Fibroblast of the aortic adventitia (primary cell): ENCODE measurements around the gene NUP210L. TPM values are rescaled to one million over a fixed set of nuclear protein-coding genes. Genes with fewer than 3 reads are reported as not detected.

Source experiments
- DNase-seq: peaks from one replicate; pipeline ENCODE4 v3.0.0-alpha.2; 2010; ENCODE audit warnings: low read depth
- H3K4me3 ChIP-seq: 2 replicates; pipeline ENCODE4 v1.5.1; 2011; ENCODE audit warnings: low read depth, mild to moderate bottlenecking, control low read depth, low read length, moderate library complexity
- total RNA-seq: library from RNA; depleted of rRNA; stranded (reverse); fragments of >200 nt; gene quantifications from 2 replicates; pipeline ENCODE4 v1.2.3, GENCODE V29; 2012; ENCODE audit warnings: low replicate concordance
- TF ChIP-seq, protein P1 (sequence below): IDR thresholded peaks from 2 replicates; pipeline ENCODE4 v1.5.1; 2011; ENCODE audit warnings: mild to moderate bottlenecking, low read length, control low read depth, inconsistent platforms; ENCODE audit not compliant: insufficient read depth

NUP210L gene
- total RNA-seq, 1 donor: 0.09 TPM

GRCh38 chr1:153976819-153977249 lies 178.0 kb downstream of the NUP210L start:
- H3K4me3 ChIP-seq: peak overlapping the region; percentile 98
- TF ChIP-seq, protein P1, sequence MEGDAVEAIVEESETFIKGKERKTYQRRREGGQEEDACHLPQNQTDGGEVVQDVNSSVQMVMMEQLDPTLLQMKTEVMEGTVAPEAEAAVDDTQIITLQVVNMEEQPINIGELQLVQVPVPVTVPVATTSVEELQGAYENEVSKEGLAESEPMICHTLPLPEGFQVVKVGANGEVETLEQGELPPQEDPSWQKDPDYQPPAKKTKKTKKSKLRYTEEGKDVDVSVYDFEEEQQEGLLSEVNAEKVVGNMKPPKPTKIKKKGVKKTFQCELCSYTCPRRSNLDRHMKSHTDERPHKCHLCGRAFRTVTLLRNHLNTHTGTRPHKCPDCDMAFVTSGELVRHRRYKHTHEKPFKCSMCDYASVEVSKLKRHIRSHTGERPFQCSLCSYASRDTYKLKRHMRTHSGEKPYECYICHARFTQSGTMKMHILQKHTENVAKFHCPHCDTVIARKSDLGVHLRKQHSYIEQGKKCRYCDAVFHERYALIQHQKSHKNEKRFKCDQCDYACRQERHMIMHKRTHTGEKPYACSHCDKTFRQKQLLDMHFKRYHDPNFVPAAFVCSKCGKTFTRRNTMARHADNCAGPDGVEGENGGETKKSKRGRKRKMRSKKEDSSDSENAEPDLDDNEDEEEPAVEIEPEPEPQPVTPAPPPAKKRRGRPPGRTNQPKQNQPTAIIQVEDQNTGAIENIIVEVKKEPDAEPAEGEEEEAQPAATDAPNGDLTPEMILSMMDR: no peak
- no peak for DNase-seq

DNA sequence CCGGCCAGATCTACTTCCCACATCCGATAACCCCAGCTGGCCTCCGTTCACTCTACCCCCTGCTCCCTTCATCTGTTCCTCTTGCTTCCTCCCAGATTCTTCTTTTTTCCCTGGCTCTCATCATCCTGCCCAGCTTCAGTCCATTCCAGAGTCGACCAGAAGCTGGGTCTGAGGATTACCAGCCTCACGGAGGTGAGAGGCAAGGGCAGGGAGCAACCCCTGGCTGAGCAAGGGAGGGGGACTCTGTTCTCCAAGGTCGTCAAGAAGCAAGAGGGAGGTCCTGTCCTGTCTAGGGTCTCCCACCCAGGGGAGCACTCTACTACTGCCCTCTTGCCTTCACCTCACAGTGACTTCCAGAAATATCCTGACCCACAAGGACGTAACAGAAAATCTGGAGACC lies 181.3 kb downstream of the NUP210L start:
- DNase-seq: no peak
- TF ChIP-seq, protein P1: no peak
- no peak overlapping the region for H3K4me3 ChIP-seq

- no peak for DNase-seq
- TF ChIP-seq, protein P1: no peak
- no peak overlapping the region for H3K4me3 ChIP-seq
Measured at GRCh38 chr1:153973071-153973470, 181.8 kb downstream of the NUP210L start.

- DNase-seq: no peak
- TF ChIP-seq, protein P1: no peak
- no peak overlapping the region for H3K4me3 ChIP-seq
Measured at GRCh38 chr1:153970346-153970745, 184.5 kb downstream of the NUP210L start.

GRCh38 chr1:153968972-153969371 lies 185.9 kb downstream of the NUP210L start:
- TF ChIP-seq, protein P1: no peak
- H3K4me3 ChIP-seq: no peak overlapping the region
- no peak for DNase-seq

GRCh38 chr1:153968408-153968807 lies 186.5 kb downstream of the NUP210L start:
- TF ChIP-seq, protein P1: no peak
- H3K4me3 ChIP-seq: peak overlapping the region; percentile 77
- no peak for DNase-seq

GRCh38 chr1:153968000-153968363 lies 186.9 kb downstream of the NUP210L start:
- H3K4me3 ChIP-seq: peak overlapping the region; percentile 77
- TF ChIP-seq, protein P1: no peak
- DNase-seq: no peak
